ENCODE measurements around the gene RASD2.

The RASD2 gene

DNA sequence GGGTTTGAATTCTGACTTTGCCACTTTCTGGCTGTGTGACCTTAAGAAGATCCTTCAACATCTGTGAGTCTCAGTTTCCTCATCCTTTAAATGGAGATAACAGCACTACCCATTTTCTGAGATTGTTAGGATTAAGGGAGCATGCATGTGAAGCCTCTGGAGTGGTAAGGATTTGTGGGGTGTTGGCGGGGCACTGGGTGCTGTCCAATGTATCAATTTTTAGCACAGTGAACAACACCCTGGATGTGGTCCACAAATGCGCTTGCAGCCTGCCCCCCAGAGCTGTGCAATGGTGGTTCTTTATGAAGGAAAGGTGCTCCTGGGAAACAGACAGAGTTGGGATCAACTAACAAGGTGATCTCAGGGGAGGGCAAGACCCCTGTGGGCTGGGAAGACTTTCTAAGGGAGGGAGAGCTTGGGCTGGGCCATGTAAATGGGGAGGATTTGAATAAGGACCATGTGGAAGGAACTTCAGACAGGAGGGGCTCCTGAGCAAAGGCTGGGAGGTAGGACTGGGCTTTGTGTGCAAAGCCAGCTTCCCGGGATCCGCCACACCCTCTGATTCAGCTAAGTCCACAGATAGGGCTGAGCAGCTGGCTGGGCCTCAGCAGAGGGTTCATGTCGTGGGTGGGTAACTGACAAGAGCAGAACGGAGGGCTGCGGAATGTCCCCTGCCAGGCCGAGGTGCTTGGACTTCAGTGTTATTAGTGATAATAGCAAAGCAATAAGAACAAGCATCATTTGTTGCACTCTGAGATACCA is 22.7 kb upstream of the RASD2 start:
- no peak overlapping the region for H3K4me3 ChIP-seq (ENCODE audit: low read depth, low read length)

GRCh38 chr22:35518811-35519210 is 21.8 kb upstream of the RASD2 start:
- no peak overlapping the region for H3K4me3 ChIP-seq (ENCODE audit: low read depth, low read length)

DNA sequence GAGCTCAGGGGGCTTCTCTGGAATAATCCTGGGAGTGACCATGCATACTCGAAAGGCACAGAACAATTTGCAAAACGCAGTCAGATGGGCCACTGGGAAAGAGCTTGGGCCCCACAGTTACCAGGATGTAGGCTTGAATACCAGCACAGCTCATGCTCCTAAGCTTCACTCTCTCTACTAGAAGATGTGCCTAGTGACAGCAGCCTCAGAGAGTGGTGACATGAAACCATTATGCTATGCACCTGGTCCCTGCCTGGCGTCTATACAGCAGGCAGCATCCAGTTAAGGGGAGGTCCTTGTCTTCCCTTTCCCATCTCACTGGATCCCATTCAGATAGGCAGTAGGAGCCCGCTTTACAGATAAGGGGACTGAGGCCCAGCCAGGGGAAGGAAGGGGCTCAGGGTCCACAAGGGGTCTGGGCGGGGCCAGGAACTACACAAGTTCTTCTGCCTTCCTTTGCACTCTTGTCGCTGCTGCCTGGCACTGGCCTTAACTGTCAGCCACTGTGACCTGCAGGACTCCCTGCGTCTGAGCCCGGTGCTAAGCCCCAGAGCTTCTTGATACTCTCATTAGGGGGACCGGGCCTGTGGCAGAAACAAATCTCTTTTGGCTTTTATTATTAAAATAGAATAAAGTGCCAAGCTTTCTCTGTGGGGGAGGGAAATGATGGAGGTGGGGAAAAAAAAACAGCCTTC is 21.2 kb upstream of the RASD2 start:
- H3K4me3 ChIP-seq (ENCODE audit: low read depth, low read length): no peak overlapping the region

GRCh38 chr22:35521358-35522224 is 19.0 kb upstream of the RASD2 start:
- no peak overlapping the region for H3K4me3 ChIP-seq (ENCODE audit: low read depth, low read length)

DNA sequence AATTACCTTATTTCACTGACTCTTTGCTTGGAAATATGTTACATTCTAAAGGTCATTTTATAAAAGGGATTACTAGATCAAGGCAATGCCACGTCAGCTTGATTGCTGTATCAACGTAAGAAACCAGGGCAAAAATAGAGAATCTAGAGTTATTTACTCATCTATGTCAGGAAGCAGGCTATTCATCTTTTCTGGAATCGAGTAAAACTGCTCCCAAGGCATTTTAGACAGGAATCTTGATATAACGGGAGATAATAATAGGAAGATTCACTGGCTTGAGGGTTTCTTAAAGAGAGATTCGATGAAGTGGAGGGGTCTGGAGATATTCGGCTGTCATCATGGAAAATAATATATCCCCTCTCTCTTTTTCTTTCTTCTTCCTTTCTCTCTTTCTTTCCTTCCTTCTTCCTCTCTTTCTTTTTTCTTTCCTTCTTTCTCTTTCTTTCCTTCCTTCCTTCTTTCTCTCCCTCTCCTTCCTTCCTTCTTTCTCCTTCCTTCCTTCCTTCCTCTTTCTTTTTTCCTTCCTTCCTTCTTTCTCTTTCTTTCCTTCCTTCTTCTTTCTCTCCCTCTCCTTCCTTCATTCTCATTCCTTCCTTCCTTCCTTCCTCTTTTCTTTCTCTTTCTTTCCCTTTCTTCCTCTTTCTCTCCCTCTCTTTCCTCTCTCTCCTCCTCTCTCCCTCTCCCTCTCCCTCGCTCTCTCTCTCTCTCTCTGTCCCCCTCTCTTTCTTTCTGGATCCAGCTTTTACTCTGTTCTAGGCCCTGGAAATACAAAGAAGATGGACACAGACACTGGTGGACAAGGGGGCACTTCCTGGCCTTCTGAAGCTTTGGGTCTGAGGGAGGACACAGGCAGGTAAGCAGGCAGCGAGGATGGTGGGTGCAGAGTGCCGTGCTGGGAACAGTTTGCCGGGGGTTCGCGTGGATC is 18.1 kb upstream of the RASD2 start:
- no peak overlapping the region for H3K4me3 ChIP-seq (ENCODE audit: low read depth, low read length)

DNA sequence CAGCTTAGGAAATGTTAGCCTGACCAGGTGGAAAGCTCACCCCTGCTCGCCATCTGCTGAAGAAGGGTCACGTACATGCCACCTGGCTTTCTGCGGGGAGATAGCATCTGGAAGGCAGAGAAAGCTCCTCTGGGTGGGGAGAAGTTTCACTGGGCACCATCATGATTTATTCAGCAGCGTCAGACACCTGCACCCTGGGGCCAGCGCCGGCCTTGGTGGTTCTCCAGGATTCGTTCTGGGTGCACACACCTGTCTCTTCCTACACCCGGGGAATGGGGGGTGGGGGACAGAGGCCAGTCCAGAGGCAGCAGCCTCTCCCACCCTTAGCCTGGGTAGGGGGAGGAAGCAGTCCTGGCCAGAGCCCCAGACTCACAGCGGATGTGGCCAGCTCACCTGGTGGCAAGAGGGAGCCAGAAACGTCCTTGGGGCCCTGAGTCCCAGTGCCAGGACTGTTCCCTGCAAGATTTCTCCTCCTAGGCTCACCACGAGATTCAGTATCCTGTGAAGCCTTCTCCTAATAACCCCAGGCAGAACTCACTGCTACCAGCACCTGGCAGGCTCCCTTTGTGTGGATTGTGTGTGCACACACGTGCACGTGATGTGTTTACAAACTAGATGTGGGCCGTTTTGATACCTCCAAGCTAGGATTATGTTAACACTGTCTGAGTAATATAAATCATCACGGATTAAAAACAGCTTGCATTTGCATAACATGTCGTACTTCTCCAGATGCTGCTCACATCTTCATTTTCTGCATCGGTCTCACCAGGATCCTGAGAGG is 17.3 kb upstream of the RASD2 start:
- H3K4me3 ChIP-seq (ENCODE audit: low read depth, low read length): no peak overlapping the region

DNA sequence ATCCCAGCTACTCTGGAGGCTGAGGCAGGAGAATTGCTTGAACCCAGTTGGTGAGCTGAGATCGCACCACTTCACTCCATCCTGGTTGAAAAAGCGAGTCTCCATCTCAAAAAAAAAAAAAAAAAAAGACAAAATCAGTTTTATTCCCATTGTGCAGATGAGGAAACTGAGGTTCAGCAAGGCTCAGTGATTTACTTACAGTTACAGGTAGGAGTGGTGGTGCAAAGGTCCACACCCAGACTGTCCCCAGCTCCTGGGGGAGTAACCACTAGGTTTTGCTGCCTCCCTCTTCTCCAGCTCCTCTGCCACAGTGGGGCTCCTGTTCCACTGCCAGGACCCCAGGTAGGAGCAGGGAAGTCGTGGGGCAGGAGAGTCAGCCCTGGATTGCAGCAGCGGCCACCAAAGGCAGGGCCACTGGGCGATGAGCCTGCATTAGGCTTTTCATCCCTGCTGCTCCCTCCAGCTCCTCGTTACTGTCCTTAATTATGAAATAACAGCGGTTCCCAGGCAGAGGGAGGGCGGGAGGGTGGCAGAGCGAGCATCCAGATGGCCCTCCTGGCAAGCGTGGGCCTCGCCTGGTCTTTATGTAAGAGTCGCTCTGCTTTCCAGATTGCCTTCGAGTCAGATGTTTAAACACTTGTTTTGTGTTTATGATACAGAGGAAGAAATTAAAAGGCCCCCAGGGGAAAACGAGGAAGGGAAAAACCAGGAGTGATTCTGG is 15.5 kb upstream of the RASD2 start:
- no peak overlapping the region for H3K4me3 ChIP-seq (ENCODE audit: low read depth, low read length)

- H3K4me3 ChIP-seq (ENCODE audit: low read depth, low read length): no peak overlapping the region
These were observed 14.8 kb upstream of the RASD2 start for GRCh38 chr22:35525687-35526332.

- no peak overlapping the region for H3K4me3 ChIP-seq (ENCODE audit: low read depth, low read length)
These were observed 14.2 kb upstream of the RASD2 start for GRCh38 chr22:35526333-35526979.

DNA sequence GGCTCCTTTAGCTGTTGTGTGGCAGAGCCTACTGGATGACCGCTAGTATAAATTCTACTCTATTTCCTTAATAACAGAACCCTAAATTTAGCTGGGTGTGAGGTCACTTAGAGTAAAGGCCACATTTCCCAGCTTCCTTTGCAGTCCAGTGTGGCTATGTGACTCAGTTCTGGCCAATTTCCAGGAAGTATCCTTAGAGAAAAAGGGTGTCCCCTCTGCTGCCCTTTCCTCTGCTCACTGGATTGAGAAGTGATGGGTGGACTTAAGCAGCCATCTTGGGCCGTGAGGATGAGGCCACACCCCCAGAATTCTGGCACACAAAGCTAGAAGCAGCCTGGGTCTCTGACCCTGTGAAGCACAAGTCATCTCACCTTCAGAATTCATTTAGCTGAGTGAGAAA is 11.7 kb upstream of the RASD2 start:
- no peak overlapping the region for H3K4me3 ChIP-seq (ENCODE audit: low read depth, low read length)

DNA sequence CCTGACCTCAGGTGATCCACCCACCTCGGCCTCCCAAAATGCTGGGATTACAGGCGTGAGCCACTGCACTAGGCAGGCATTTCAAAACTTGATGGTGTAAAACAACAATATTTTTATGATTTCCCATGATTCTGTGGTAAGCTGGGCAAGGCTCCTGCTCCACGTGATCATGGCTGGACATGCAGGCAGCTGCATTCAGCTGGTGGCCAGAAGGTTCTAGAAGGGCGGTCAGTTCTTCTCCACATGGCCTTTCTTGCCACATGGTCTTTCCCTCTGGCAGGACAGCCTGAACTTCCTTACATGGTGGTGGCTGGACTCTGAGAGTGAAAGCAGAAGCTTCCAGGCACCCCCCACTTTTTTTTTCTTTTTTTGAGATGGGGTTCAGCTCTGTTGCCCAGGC is 9.9 kb upstream of the RASD2 start:
- no peak overlapping the region for H3K4me3 ChIP-seq (ENCODE audit: low read depth, low read length)

GRCh38 chr22:35531202-35531601 is 9.4 kb upstream of the RASD2 start:
- no peak overlapping the region for H3K4me3 ChIP-seq (ENCODE audit: low read depth, low read length)

DNA sequence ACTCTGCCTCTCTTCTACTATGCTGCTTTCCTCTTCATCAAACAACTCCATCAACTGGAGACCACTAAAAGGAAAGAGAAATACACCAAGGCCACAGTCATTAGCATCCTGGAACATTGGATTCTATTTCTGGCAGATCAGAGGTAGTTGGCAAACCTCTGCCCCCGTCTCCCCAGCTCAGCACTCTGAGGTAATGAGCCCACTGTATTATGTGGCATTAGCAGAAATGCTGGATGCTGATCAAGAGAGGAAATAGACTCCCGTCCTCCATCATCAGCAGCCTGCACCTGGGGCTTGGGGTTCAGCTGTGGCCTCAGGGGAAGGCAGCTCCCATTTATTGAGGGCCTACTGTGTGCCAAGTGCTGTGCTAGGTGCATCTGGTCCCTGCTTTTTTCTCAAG is 9.0 kb upstream of the RASD2 start:
- no peak overlapping the region for H3K4me3 ChIP-seq (ENCODE audit: low read depth, low read length)

DNA sequence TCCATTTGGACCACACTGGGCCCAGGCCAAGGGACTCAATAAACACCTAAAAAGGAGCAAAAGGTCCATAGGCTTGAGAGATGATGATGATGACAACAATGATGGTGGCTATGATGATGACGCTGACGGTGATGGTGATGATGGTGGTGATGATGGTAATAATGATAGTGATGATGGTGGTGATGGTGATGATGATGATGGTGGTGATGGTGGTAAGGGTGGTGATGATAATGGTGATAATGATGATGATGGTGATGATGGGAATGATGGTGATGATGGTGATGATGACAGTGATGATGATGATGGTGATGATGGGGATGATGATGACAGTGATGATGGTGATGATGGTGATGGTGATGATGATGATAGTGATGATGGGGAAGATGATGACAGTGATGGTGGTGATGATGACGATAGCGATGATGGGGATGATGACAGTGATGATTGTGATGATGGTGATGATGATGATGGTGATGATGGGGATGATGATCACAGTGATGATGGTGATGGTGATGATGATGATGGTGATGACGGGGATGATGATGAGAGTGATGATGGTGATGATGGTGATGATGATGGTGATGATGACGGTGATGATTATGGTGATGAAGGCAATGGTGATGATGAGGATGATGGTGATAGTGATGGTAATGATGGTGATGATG is 7.1 kb upstream of the RASD2 start:
- H3K4me3 ChIP-seq (ENCODE audit: low read depth, low read length): no peak overlapping the region

- no peak overlapping the region for H3K4me3 ChIP-seq (ENCODE audit: low read depth, low read length)
These were observed 6.5 kb upstream of the RASD2 start for GRCh38 chr22:35534091-35534490.

DNA sequence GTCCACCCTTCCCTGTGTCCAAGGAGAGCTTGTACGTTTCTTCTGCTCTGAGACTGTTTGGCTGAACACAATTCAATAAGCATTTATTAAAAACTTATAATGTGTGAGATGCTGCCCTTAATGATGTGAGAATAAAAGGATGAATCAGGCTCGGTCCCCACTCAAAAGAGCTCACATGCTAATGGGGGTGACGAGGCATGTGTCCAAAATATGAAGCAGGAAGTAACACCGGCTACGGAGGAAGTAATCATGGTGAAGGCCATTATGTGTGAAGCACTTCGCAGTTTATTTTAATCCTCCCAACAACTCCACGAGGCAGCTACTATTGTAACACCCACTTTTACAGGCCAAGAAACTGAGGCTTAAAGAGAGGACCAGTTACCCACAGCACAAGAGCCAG is 3.4 kb upstream of the RASD2 start:
- H3K4me3 ChIP-seq (ENCODE audit: low read depth, low read length): no peak overlapping the region

DNA sequence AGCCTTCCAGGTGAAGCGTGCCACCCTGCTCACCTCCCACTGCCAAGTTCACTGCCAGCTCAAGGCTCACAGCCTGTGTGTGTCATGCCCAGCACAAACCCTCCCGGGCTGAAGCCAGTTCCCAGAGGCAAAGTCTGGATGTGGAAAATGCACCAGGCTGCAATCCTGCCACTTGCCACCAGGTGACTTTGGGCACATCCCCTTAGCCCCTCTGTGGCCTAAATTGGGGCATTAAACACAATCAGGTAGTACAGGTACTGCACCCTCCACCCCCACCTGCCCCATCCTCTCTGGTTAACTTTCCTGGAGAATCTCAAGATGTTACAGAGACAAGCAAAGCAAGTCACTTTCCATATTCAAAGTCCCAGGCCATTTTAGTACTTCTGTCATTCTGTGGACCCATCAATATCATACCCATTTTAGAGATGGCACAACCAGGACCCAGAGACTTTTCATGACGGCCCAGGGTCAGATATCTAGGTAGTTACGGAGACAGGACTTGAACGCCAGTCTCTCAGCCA is 1.8 kb upstream of the RASD2 start:
- no peak overlapping the region for H3K4me3 ChIP-seq (ENCODE audit: low read depth, low read length)

Data from iPS-11a (cell line).